ENCODE measurements around the gene HOXC9.

DNA sequence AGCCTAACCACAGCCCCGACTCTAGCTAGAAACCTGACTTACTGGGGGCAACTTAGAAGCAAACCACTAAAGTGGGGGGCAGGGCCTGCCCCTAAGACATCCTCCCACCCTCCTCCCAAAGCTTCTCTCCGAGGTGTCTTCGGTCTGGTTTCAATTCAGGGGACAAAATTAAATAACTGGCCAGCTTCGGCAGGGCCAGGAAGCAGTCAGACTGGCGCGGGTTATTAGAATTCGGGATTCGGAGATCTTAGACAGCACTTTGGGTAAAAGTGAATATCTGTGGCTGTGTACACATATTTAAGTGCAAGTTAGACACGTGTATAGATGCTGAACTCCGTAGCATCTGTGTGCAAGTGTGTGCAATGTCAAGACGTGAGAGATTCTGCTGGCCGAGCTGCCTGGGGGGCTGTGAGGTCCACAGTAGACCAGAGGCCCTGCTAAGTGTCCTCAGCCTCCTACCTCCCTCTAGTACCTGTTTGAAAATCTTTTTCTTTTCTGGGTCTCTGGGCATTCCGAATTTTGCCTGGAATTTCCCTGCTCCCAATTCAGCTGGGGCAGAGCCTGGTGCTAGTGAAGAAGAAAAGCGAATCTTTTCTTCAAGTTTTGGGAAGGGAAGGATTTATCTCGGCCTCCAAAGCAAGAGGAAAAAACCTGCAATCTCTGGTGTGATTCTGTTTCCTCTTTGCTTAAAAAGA is 19.0 kb upstream of the HOXC9 start:
- TF ChIP-seq YY1 (IDR thresholded peaks at IDR 0.05; ENCODE audit: insufficient read depth, insufficient read length) (no peak), ZNF274 (IDR thresholded peaks at IDR 0.05; ENCODE audit: low read depth, low read length) (no peak)
